Adrenal gland (tissue), 12 donors: ENCODE measurements around the gene TIMP3. TPM values are rescaled to one million over a fixed set of nuclear protein-coding genes. Genes with fewer than 3 reads are reported as not detected.

Experiments used
- DNase-seq, 7 donors: peaks; one replicate each; pipeline ENCODE4 v3.0.0-alpha.2; 2019 to 2020
- H3K27ac ChIP-seq, 5 donors: fragments of 200-600 bp; sonication (generic) in 4 of 5; 1 replicate in 3 of 5; 2 replicates in 2 of 5; pipeline versions ENCODE4 v1.5.1 to v1.8.0; 2016 to 2020; ENCODE audit warnings: mild to moderate bottlenecking in 1 of 5
- H3K27me3 ChIP-seq: fragments of 200-600 bp; 2 replicates; pipeline ENCODE4 v1.8.0; 2021
- H3K36me3 ChIP-seq, 2 donors: fragments of 200-600 bp; replicated peaks in 1 of 2; 1 replicate in 1 of 2; 2 replicates in 1 of 2; pipeline versions ENCODE4 v1.5.1 to v1.8.0; 2018 to 2022
- H3K4me1 ChIP-seq, 2 donors: fragments of 200-600 bp; replicated peaks in 1 of 2; 1 replicate in 1 of 2; 2 replicates in 1 of 2; pipeline versions ENCODE4 v1.5.1 to v1.8.0; 2018 to 2021
- H3K4me3 ChIP-seq, 4 donors: fragments of 200-600 bp; sonication (generic) in 3 of 4; one replicate each; pipeline ENCODE4 v1.5.1; 2016 to 2018
- H3K9me3 ChIP-seq, 3 donors: fragments of 200-600 bp; sonication (generic) in 1 of 3; replicated peaks in 1 of 3; 1 replicate in 2 of 3; 2 replicates in 1 of 3; pipeline versions ENCODE4 v1.5.1 to v1.8.0; 2016 to 2021
- POLR2A ChIP-seq, 2 donors: fragments of 450-650 bp; IDR thresholded peaks; one replicate each; pipeline ENCODE4 v1.6.1; 2017; ENCODE audit warnings: antibody characterized with exemption in 2 of 2, mild to moderate bottlenecking in 2 of 2, moderate library complexity in 1 of 2
- WGBS, 4 donors: extraction: QIAGEN DNeasy Blood & Tissue Kit in 2 of 4; methylation state at CpG; one replicate each; pipeline versions ENCODE4 v1.1.5 to v1.1.7; 2013 to 2017; 5-methylcytosine and 5-hydroxymethylcytosine counted together
- intact Hi-C, 2 donors: fragments of 100-400 bp; cut with DNase I; formaldehyde crosslinking; loops; one replicate each; pipeline versions ENCODE4 v1.14.1 to v1.15.0; 2022 to 2023
- polyA plus RNA-seq, 3 donors: library from polyadenylated mRNA; stranded (reverse); fragments of 200-250 nt in 2 of 3; fragments of 350-450 nt in 1 of 3; fragmentation: Illumina TruSeq in 1 of 3; extraction: RNeasy Lipid Tissue Mini Kit (QIAGEN cat#74804) in 1 of 3; gene quantifications; one replicate each; pipeline ENCODE4 v1.2.3, GENCODE V29; 2013 to 2014
- total RNA-seq, 9 donors: library from RNA; depleted of rRNA in 4 of 9; stranded (reverse); fragments of >200 nt in 4 of 9; fragments of 120-200 nt in 1 of 9; fragmentation: NEBNext Ultra II Directional in 1 of 9; extraction: Animal tissue kit (Norgen Biotek cat#: 25700) in 1 of 9; gene quantifications; one replicate each; pipeline versions ENCODE4 v1.1.0 to v1.2.4, GENCODE V29; 2013 to 2023
- TF ChIP-seq, protein P1 (sequence below), 6 experiments: fragments of 450-650 bp in 4 of 6; fragments of 200-600 bp in 2 of 6; sonication (generic) in 1 of 6; IDR thresholded peaks; 1 replicate in 5 of 6; 2 replicates in 1 of 6; pipeline versions ENCODE4 v1.5.1 to v1.8.0; 2016 to 2021; ENCODE audit warnings: antibody characterized with exemption in 6 of 6, mild to moderate bottlenecking in 2 of 6, moderate library complexity in 1 of 6
- donor health status: healthy with polysubstance abuse.
- donor health status: Bipolar disorder and iron deficiency.
- donor health status: DM: yes; HTN: yes; CAD: no.
- donor health status: DM: no; HTN: no; CAD: no.
- donor health status: DM: no; HTN: no; CAD: no.
- donor health status: DM: yes; HTN: yes; CAD: no.

Gene TIMP3
- total and polyA plus RNA-seq, 12 donors, result 78.0 to 677 (median 334) TPM

DNA sequence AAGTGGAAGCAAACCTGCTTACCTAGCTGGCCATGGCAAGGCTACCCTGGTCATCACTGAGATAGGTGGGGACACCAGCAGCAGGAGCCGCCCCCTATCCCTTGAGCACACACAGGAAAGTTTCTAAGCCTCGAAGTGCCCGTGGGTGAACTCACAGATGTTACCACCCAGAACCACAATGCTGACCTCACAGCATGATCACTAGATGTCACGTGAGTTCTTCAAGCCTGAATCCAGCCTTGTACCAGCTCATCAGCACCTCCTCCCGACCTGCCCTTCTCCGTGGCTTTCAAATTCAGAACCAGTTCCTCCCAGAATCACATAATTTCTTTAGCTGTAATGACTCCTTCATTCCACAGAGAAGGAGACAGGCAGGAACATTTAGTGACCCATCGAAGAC lies 24.7 kb upstream of the TIMP3 start:
- TF ChIP-seq, protein P1, sequence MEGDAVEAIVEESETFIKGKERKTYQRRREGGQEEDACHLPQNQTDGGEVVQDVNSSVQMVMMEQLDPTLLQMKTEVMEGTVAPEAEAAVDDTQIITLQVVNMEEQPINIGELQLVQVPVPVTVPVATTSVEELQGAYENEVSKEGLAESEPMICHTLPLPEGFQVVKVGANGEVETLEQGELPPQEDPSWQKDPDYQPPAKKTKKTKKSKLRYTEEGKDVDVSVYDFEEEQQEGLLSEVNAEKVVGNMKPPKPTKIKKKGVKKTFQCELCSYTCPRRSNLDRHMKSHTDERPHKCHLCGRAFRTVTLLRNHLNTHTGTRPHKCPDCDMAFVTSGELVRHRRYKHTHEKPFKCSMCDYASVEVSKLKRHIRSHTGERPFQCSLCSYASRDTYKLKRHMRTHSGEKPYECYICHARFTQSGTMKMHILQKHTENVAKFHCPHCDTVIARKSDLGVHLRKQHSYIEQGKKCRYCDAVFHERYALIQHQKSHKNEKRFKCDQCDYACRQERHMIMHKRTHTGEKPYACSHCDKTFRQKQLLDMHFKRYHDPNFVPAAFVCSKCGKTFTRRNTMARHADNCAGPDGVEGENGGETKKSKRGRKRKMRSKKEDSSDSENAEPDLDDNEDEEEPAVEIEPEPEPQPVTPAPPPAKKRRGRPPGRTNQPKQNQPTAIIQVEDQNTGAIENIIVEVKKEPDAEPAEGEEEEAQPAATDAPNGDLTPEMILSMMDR (IDR thresholded peaks at IDR 0.05), result no peak
- TF ChIP-seq POLR2A (IDR thresholded peaks at IDR 0.05), result no peak
- Histone ChIP-seq H3K36me3 (no peaks in the 10 kb centered on the region), H3K9me3 (no peaks in the 10 kb centered on the region), H3K4me3 (no peak overlapping the region), H3K4me1 (no peaks in the 10 kb centered on the region), H3K27me3 (no peaks in the 10 kb centered on the region), H3K27ac (no peak overlapping the region)
- no peak for DNase-seq
- WGBS, 4 donors, result 55 to 78% (median 66%) methylated on average over 4 to 7 of the region's 7 CpGs
- intact Hi-C loops, result no loop called here

DNA sequence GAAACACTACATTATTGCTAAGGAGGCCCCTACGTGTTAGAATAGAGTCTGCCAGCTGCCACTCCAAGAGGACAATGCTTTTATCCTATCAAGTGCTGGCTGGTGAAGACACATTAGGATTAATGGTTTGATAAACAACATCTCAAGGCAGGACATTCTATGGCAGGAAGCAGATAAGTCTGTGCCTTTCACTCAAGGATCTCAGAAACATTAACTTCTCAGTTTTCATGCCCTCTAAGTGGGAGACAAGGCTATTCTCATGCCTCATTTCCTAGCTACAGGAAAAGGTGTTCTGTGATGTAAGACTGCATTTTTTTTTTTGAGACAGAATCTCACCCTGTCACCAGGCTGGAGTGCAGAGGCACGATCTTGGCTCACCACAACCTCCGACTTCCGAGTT lies 23.5 kb upstream of the TIMP3 start:
- TF ChIP-seq, protein P1 (IDR thresholded peaks at IDR 0.05), result no peak
- no peak for TF ChIP-seq POLR2A (IDR thresholded peaks at IDR 0.05)
- no peak overlapping the region for H3K4me3 ChIP-seq
- H3K36me3 ChIP-seq, result no peaks in the 10 kb centered on the region
- no peak overlapping the region for H3K27ac ChIP-seq
- no peaks in the 10 kb centered on the region for H3K4me1 ChIP-seq
- intact Hi-C loops, result no loop called here
- WGBS, 4 donors, result 66 to 75% (median 72%) methylated on average over 4 of the region's 4 CpGs
- H3K27me3 ChIP-seq, result no peaks in the 10 kb centered on the region
- no peaks in the 10 kb centered on the region for H3K9me3 ChIP-seq
- DNase-seq, result no peak

DNA sequence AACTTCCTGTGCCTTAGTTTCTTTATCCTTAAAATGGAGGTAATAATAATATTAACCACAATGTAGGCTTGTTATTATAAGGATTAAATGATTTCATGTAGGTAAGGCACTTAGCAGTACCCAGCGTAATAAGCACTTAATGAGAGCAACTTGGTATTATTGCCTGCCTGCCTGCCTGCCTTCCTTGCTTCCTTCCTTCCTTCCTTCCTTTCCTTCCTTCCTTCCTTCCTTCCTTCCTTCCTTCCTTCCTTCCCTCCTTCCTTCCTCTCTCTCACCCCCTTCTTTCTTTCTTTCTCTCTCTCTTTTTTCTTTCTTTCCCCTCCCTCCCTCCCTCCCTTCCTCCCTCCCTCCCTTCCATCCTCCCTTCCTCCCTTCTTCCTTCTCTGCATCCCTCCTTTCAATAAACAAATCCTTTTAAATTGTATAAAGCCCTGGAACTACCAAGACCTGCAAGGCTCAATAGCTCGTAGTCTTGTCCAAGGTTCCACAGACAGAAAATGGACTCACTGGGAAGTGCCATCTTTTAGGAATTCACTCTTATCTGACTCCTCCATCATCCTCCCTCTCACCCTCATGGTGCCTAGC lies 20.7 kb upstream of the TIMP3 start:
- Histone ChIP-seq H3K36me3 (no peaks in the 10 kb centered on the region), H3K4me1 (no peaks in the 10 kb centered on the region), H3K9me3 (no peaks in the 10 kb centered on the region), H3K27me3 (no peaks in the 10 kb centered on the region), H3K4me3 (no peak overlapping the region), H3K27ac (peak overlapping the region in 1 of 5 donors; percentile 58)
- 85 to 96% (median 91%) methylated on average over 2 of the region's 2 CpGs for WGBS, 4 donors
- no peak for TF ChIP-seq POLR2A (IDR thresholded peaks at IDR 0.05)
- TF ChIP-seq, protein P1 (IDR thresholded peaks at IDR 0.05), result no peak
- DNase-seq, result no peak
- intact Hi-C loops, result no loop called here

DNA sequence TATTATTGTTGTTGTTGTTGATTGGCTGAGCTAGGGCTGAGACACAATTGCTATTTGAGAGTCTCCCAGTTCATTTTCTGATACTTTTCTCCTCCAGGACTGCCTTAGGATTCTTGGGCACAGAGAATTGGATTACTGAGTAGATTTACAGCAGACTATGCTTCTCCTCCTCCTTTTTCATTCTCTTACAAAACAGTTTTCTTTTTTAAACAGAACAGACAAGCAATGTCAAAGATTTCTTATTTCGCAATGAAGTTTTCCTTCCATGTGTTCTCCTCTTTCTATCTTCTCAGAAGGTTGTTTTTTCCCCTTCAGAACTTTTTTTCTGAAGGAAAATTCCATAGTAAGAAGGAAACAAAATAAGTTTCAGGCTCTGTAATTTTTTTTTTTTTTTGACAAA lies 19.8 kb upstream of the TIMP3 start:
- no peak for TF ChIP-seq POLR2A (IDR thresholded peaks at IDR 0.05)
- TF ChIP-seq, protein P1 (IDR thresholded peaks at IDR 0.05), result no peak
- intact Hi-C loops, result no loop called here
- no peak overlapping the region for H3K27ac ChIP-seq
- H3K36me3 ChIP-seq, result no peaks in the 10 kb centered on the region
- no peaks in the 10 kb centered on the region for H3K27me3 ChIP-seq
- 59 to 76% (median 72%) methylated on average over 1 of the region's 1 CpG for WGBS, 4 donors
- no peaks in the 10 kb centered on the region for H3K9me3 ChIP-seq
- H3K4me3 ChIP-seq, result no peak overlapping the region
- DNase-seq, result no peak
- no peaks in the 10 kb centered on the region for H3K4me1 ChIP-seq
